Heart right ventricle (tissue), 16 donors: ENCODE results near the gene RASGRF2. TPM values are rescaled to one million over a fixed set of nuclear protein-coding genes. Genes with fewer than 3 reads are reported as not detected.
A peak's percentile ranks its signal among the peaks of the same experiment; 100 is the strongest.

ENCODE experiments used
- ATAC-seq, 8 donors: fragments of 200-7000 bp; cut with Tn5 transposase; one replicate each; pipeline ENCODE4 v1.9.1; 2020; ENCODE audit warnings: mild to moderate bottlenecking in 8 of 8, moderate library complexity in 8 of 8, moderate number of reproducible peaks in 1 of 8
- DNase-seq, 2 donors: peaks; one replicate each; pipeline ENCODE4 v3.0.0-alpha.2; 2020
- H3K27ac ChIP-seq, 10 donors: fragments of 200-600 bp; sonication (generic) in 2 of 10; one replicate each; pipeline versions ENCODE4 v1.5.0 to v1.8.0; 2020 to 2022; ENCODE audit warnings: mild to moderate bottlenecking in 3 of 10
- H3K27me3 ChIP-seq, 7 donors: fragments of 200-600 bp; one replicate each; pipeline ENCODE4 v1.8.0; 2021 to 2022; ENCODE audit warnings: mild to moderate bottlenecking in 2 of 7
- H3K36me3 ChIP-seq, 9 donors: fragments of 200-600 bp; sonication (generic) in 1 of 9; one replicate each; pipeline versions ENCODE4 v1.5.0 to v1.8.0; 2020 to 2022; ENCODE audit warnings: mild to moderate bottlenecking in 2 of 9
- H3K4me1 ChIP-seq, 9 donors: fragments of 200-600 bp; sonication (generic) in 1 of 9; one replicate each; pipeline versions ENCODE4 v1.5.0 to v1.8.0; 2020 to 2022; ENCODE audit warnings: mild to moderate bottlenecking in 4 of 9
- H3K4me3 ChIP-seq, 10 donors: fragments of 200-600 bp; sonication (generic) in 2 of 10; one replicate each; pipeline versions ENCODE4 v1.5.0 to v1.8.0; 2020 to 2022; ENCODE audit warnings: mild to moderate bottlenecking in 7 of 10, moderate library complexity in 2 of 10
- H3K9me3 ChIP-seq, 11 donors: fragments of 200-600 bp in 10 of 11; sonication (generic) in 2 of 11; one replicate each; pipeline versions ENCODE4 v1.5.0 to v1.8.0; 2013 to 2022; ENCODE audit warnings: mild to moderate bottlenecking in 2 of 11, control low read depth in 1 of 11, moderate library complexity in 1 of 11
- CTCF ChIP-seq, 9 donors: fragments of 200-600 bp; sonication (generic) in 2 of 9; IDR thresholded peaks; one replicate each; pipeline versions ENCODE4 v1.5.0 to v1.8.0; 2021 to 2022; ENCODE audit warnings: antibody characterized with exemption in 9 of 9, mild to moderate bottlenecking in 5 of 9, moderate library complexity in 1 of 9
- WGBS, 2 donors: extraction: QIAGEN DNeasy Blood & Tissue Kit; methylation state at CpG; one replicate each; pipeline ENCODE4 v1.1.7; 2013; ENCODE audit warnings: inconsistent platforms in 1 of 2; 5-methylcytosine and 5-hydroxymethylcytosine counted together
- intact Hi-C, 10 donors: fragments of 100-400 bp; cut with DNase I; formaldehyde crosslinking; loops; one replicate each; pipeline versions ENCODE4 v1.11.1 to v1.14.2; 2022
- polyA plus RNA-seq, 2 donors: library from polyadenylated mRNA; stranded (reverse); fragments of 200-250 nt; gene quantifications; one replicate each; pipeline ENCODE4 v1.2.3, GENCODE V29; 2013
- total RNA-seq, 10 donors: library from RNA; stranded (reverse); fragmentation: NEBNext Ultra II Directional in 3 of 10; extraction: Animal tissue kit (Norgen Biotek cat#: 25700) in 3 of 10; gene quantifications; one replicate each; pipeline versions ENCODE4 v1.2.1 to v1.2.4, GENCODE V29; 2021 to 2023
- donor health status: Arrhythmogenic right ventricular cardiomyopathy.
- donor health status: ischemic (EF 13 %, LVEDD 7.1; RV severe dilation, severe dysfunction).
- donor health status: healthy with polysubstance abuse.
- donor health status: DM: no; HTN: yes; CAD: no.
- donor health status: DM: no; HTN: no; CAD: no.
- donor health status: ischemic (EF 25% LVEDD 6.9; RV normal size, moderate dysfunction).
- donor health status: ischemic (EF 25% LVEDD 5.7; RV mildly dilated, moderate dysfunction).
- donor health status: healthy.
- donor health status: DM: yes; HTN: yes; CAD: no.
- donor health status: Ischemic cardiomyopathy.
- donor health status: ischemic (EF 35%, LVEDD 5.7; RV mildly dilated, moderate dysfunction).
- donor health status: nonischemic (EF 11% LVEDD 7.7; RV severe dilation, severe dysfunction).
- donor health status: DM: yes; HTN: yes; CAD: no.
- donor health status: PGD.
- donor health status: ischemic (EF 29% LVEDD 5.4; RV normal size, mild dysfunction).
- donor health status: nonischemic (EF 23%, LVEDD 6.1; RV moderate dilation, normal function).

The RASGRF2 gene
- total and polyA plus RNA-seq, 12 donors = 2.9 to 13.4 (median 6.8) TPM

GRCh38 chr5:81137833-81138232 lies 177.7 kb downstream of the RASGRF2 start:
- Histone ChIP-seq H3K36me3 (peaks cover 0 to 14% (median 0%) of the 10 kb centered on the region in 9 donors), H3K4me1 (peaks cover 0 to 25% (median 16%) of the 10 kb centered on the region in 9 donors), H3K4me3 (no peak overlapping the region), H3K27ac (no peak overlapping the region), H3K9me3 (peaks cover 0 to 9% (median 0%) of the 10 kb centered on the region in 11 donors), H3K27me3 (no peaks in the 10 kb centered on the region)
- ATAC-seq (no peak), DNase-seq (no peak)
- 76 to 88% methylated on average over 2 of the region's 2 CpGs for WGBS, 2 donors
- intact Hi-C loops = no loop called here
- TF ChIP-seq CTCF (IDR thresholded peaks at IDR 0.05) = no peak

GRCh38 chr5:81140441-81140840 lies 180.3 kb downstream of the RASGRF2 start:
- Histone ChIP-seq H3K9me3 (peaks cover 0 to 9% (median 0%) of the 10 kb centered on the region in 11 donors), H3K27me3 (no peaks in the 10 kb centered on the region), H3K27ac (peak overlapping the region in 1 of 10 donors; percentile 3), H3K4me3 (no peak overlapping the region), H3K36me3 (peaks cover 0 to 14% (median 0%) of the 10 kb centered on the region in 9 donors), H3K4me1 (peaks cover 0 to 25% (median 16%) of the 10 kb centered on the region in 9 donors)
- no peak for TF ChIP-seq CTCF (IDR thresholded peaks at IDR 0.05)
- intact Hi-C loops = no loop called here
- WGBS, 2 donors = 48% methylated on average over 4 of the region's 4 CpGs
- ATAC-seq (peak in 5 of 8 donors; percentile 11 to 34 (median 25)), DNase-seq (peak in 1 of 2 donors; percentile 10)

- no peaks in the 10 kb centered on the region for H3K27me3 ChIP-seq
- H3K36me3 ChIP-seq = peaks cover 0 to 11% (median 0%) of the 10 kb centered on the region in 9 donors
- intact Hi-C loops = no loop called here
- 63 to 67% methylated on average over 1 of the region's 1 CpG for WGBS, 2 donors
- no peak overlapping the region for H3K4me3 ChIP-seq
- peaks cover 0 to 26% (median 16%) of the 10 kb centered on the region in 9 donors for H3K4me1 ChIP-seq
- TF ChIP-seq CTCF (IDR thresholded peaks at IDR 0.05) = no peak
- ATAC-seq (peak in 7 of 8 donors; percentile 42 to 77 (median 44)), DNase-seq (peak in 1 of 2 donors; percentile 48)
- peak overlapping the region in 1 of 10 donors; percentile 28 for H3K27ac ChIP-seq
- peaks cover 0 to 8% (median 0%) of the 10 kb centered on the region in 11 donors for H3K9me3 ChIP-seq
These were observed 180.8 kb downstream of the RASGRF2 start for GRCh38 chr5:81140943-81141342.

- ATAC-seq = no peak
- H3K9me3 ChIP-seq = no peaks in the 10 kb centered on the region
- DNase-seq = no peak
- TF ChIP-seq CTCF (IDR thresholded peaks at IDR 0.05) = no peak
- peaks cover 0 to 4% (median 0%) of the 10 kb centered on the region in 9 donors for H3K36me3 ChIP-seq
- no peak overlapping the region for H3K27ac ChIP-seq
- H3K4me1 ChIP-seq = peaks cover 0 to 32% (median 16%) of the 10 kb centered on the region in 9 donors
- H3K4me3 ChIP-seq = no peak overlapping the region
- intact Hi-C loops = no loop called here
- H3K27me3 ChIP-seq = no peaks in the 10 kb centered on the region
- WGBS, 2 donors = 63 to 70% methylated on average over 3 of the region's 3 CpGs
These were observed 181.9 kb downstream of the RASGRF2 start for GRCh38 chr5:81142108-81142507.
